Transverse colon (tissue), 3 donors: ENCODE measurements around the gene SLAMF7.

Experiments used
- CTCF ChIP-seq, 5 experiments: fragments of 200-600 bp in 3 of 5; fragments of 450-650 bp in 2 of 5; sonication (generic) in 3 of 5; IDR thresholded peaks; 1 replicate in 2 of 5; 2 replicates in 3 of 5; pipeline ENCODE4 v1.5.1; 2016 to 2017; ENCODE audit warnings: antibody characterized with exemption in 5 of 5, inconsistent platforms in 3 of 5, mild to moderate bottlenecking in 2 of 5, moderate library complexity in 1 of 5
- EP300 ChIP-seq: sonication (generic); formaldehyde crosslinking; IDR thresholded peaks from one replicate; pipeline ENCODE4 v1.6.1; 2017; ENCODE audit warnings: antibody characterized with exemption, low read depth
- POLR2A ChIP-seq: fragments of 450-650 bp; IDR thresholded peaks from one replicate; pipeline ENCODE4 v1.6.1; 2016; ENCODE audit warnings: antibody characterized with exemption, mild to moderate bottlenecking, moderate library complexity

DNA sequence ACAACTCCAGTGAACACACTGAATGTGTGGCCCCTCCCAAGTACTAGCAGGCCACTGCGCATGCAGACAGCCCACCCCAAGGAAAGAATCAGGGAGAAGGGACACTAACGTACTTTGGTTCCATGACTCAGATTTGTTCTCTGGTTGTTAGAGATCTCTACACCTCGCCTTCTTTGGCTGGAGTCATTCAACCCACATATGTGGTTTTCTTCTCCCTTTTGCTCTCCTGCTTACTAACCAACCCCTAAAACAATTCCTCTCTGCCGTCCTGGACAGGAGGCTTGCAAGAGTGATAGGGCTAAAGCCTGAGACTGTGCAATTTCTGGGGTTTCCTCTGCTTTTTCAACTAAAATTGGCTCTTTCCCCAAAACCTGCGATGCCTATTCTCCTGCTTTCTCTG is 21.7 kb upstream of the SLAMF7 start:
- TF ChIP-seq CTCF (IDR thresholded peaks at IDR 0.05) (no peak), EP300 (no peak), POLR2A (no peak)
